Heart left ventricle (tissue), 13 donors: ENCODE data around the gene TNS4.

Source experiments
- CTCF ChIP-seq, 12 donors: fragments of 200-600 bp; sonication (generic) in 4 of 12; IDR thresholded peaks; one replicate each; pipeline versions ENCODE4 v1.5.0 to v1.8.0; 2018 to 2022; ENCODE audit warnings: antibody characterized with exemption in 12 of 12, mild to moderate bottlenecking in 5 of 12
- POLR2A ChIP-seq, 2 donors: fragments of 450-650 bp; IDR thresholded peaks; one replicate each; pipeline ENCODE4 v1.6.1; 2017; ENCODE audit warnings: antibody characterized with exemption in 2 of 2, mild to moderate bottlenecking in 2 of 2, moderate library complexity in 2 of 2
- donor health status: ischemic (EF 13 %, LVEDD 7.1; RV severe dilation, severe dysfunction).
- donor health status: DM: no; HTN: yes; CAD: no.
- donor health status: DM: no; HTN: no; CAD: no.
- donor health status: ischemic (EF 25% LVEDD 6.9; RV normal size, moderate dysfunction).
- donor health status: ischemic (EF 25% LVEDD 5.7; RV mildly dilated, moderate dysfunction).
- donor health status: ischemic (EF 35%, LVEDD 5.7; RV mildly dilated, moderate dysfunction).
- donor health status: nonischemic (EF 11% LVEDD 7.7; RV severe dilation, severe dysfunction).
- donor health status: DM: yes; HTN: yes; CAD: no.
- donor health status: PGD.
- donor health status: ischemic (EF 29% LVEDD 5.4; RV normal size, mild dysfunction).
- donor health status: nonischemic (EF 23%, LVEDD 6.1; RV moderate dilation, normal function).

GRCh38 chr17:40468560-40468959 is 32.9 kb downstream of the TNS4 start:
- no peak for TF ChIP-seq POLR2A (IDR thresholded peaks at IDR 0.05)
- no peak for TF ChIP-seq CTCF (IDR thresholded peaks at IDR 0.05)
